Measurements from ENCODE around the gene ARMC3.

ARMC3 gene, protein sequence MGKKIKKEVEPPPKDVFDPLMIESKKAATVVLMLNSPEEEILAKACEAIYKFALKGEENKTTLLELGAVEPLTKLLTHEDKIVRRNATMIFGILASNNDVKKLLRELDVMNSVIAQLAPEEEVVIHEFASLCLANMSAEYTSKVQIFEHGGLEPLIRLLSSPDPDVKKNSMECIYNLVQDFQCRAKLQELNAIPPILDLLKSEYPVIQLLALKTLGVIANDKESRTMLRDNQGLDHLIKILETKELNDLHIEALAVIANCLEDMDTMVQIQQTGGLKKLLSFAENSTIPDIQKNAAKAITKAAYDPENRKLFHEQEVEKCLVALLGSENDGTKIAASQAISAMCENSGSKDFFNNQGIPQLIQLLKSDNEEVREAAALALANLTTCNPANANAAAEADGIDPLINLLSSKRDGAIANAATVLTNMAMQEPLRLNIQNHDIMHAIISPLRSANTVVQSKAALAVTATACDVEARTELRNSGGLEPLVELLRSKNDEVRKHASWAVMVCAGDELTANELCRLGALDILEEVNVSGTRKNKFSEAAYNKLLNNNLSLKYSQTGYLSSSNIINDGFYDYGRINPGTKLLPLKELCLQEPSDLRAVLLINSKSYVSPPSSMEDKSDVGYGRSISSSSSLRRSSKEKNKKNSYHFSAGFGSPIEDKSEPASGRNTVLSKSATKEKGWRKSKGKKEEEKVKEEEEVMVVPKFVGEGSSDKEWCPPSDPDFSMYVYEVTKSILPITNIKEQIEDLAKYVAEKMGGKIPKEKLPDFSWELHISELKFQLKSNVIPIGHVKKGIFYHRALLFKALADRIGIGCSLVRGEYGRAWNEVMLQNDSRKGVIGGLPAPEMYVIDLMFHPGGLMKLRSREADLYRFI

DNA sequence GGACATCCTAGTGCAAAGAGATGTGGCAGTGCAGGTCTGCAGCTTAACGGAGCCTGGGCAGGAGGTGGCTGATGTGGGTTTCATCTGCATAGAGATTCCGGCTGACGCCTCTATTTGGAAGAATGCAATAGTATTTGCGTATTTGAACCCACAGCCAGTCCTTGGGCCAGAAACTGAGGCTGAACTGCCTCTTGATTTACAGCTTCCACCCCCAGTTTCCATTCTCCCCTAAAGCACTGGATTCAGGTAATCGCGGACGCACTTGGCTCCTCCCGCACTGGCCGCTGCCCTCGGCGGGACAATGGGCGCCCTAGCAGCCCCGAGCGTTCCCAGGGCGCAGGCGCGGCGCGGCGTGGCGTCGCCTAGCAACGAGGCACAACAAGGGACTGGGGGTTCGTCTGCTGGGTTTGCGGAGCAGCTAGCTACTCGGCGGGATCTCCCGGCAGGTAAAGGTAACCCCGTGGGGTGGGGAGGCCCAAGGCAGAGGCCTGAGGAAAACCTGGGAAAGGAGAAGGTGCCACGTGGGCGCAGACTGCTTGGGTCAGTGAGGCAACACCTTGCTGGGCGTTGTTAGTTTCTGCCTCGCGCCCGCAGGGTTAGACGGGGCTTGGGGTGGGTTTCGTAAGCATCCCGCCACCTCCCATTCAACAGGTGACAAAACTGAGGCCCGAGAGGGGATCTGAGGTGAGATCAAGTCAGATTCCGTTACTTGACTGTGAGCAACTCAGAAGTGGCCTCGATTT lies at the start of gene ARMC3:
ARMC3 (plus strand) TSS at position 393 of the 743 bp plus-strand sequence. CDS start 3,944 bp downstream, outside the sequence.
- DNase-seq (ENCODE audit: low read depth): peak; percentile 12
- no peak for TF ChIP-seq CTCF (conservative IDR thresholded peaks at IDR 0.05; ENCODE audit: low read length)
- peak within 1 kb of the TSS; percentile 46 for H3K4me3 ChIP-seq (ENCODE audit: low read length)

DNA sequence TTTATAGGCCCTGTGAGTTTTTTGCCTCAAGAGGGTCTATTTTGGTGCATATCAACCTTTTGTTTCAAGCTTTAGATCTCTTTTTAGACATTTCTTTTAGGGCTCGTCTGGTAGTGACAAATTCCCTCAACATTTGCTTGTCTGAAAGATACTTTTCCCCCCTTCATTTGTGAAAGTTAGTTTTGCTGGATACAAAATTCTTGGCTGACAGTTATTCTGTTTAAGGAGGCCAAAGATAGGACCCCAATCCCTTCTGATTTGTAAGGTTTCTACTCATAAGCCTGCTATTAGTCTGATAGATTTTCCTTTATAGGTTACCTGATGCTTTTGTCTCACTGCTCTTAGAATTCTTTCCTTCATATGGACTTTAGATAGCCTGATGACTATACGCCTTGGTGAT lies 36.1 kb upstream of the ARMC3 start:
- no peak for TF ChIP-seq CTCF (conservative IDR thresholded peaks at IDR 0.05; ENCODE audit: low read length)

DNA sequence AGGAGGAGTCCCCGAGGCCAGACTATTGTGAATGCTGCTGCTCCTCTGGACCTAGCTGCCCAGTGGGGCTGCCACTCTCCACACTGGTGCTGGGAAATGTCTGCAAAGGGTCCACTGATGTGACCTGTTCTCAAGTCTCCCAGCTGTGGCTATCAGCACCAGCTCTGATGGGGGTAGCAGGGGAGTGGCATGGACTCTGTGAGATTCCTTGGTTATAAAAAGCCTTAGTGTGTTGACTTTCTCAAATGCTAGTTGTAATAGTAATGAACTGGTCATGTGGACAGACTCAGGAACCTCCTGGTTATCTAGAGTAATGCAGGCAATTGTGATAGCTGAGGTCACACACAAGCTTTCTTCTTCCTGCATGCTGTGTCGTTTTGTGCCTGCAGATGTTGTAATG lies 34.1 kb upstream of the ARMC3 start:
- DNase-seq (ENCODE audit: low read depth): no peak
- H3K4me3 ChIP-seq (ENCODE audit: low read length): no peak overlapping the region
- no peak for TF ChIP-seq CTCF (conservative IDR thresholded peaks at IDR 0.05; ENCODE audit: low read length)

More for the DNA sequence above, 36.1 kb upstream of the ARMC3 start:
- H3K4me3 ChIP-seq (ENCODE audit: low read length): no peak overlapping the region
- no peak for DNase-seq (ENCODE audit: low read depth)

DNA sequence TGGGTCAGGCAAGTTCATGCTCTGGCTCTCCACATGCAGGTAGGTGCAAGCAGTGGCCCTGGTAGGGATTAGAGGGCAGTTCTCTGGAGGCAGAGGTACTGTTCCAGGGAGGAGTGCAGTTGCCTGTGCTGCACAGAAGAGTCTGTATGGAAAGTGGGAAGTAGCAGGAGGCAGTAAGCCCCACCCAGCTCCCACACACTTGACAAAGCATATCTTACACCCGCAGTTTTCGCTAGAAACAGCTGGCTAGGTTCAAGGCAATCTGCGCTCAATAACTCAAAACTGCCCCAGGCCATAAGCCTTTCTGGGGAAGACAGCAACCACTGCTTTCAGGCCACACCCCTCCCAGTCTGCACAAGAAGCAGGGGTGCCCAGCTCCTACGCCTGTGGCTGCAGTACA lies 33.1 kb upstream of the ARMC3 start:
- no peak for DNase-seq (ENCODE audit: low read depth)
- no peak overlapping the region for H3K4me3 ChIP-seq (ENCODE audit: low read length)
- no peak for TF ChIP-seq CTCF (conservative IDR thresholded peaks at IDR 0.05; ENCODE audit: low read length)

DNA sequence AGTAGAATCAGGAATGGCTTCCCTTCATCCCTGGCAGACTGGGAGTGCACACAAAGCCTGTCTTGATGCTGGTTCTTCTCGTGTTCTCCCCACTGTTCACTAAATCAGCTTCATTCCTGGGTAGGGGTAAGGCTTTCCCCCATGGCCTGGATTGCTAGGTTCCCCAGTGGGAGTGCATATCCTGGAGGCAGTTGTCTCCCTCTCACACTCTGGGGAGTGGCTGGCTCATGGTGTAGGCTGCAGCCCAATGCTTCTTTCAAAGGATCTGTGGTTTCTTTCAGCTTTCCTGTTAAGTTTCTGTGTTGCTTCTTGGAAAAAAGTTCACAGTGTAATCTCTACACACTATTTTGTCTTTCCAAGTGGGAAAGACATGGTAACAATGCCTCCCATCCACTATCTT lies 32.6 kb upstream of the ARMC3 start:
- TF ChIP-seq CTCF (conservative IDR thresholded peaks at IDR 0.05; ENCODE audit: low read length): no peak
- no peak overlapping the region for H3K4me3 ChIP-seq (ENCODE audit: low read length)
- no peak for DNase-seq (ENCODE audit: low read depth)

DNA sequence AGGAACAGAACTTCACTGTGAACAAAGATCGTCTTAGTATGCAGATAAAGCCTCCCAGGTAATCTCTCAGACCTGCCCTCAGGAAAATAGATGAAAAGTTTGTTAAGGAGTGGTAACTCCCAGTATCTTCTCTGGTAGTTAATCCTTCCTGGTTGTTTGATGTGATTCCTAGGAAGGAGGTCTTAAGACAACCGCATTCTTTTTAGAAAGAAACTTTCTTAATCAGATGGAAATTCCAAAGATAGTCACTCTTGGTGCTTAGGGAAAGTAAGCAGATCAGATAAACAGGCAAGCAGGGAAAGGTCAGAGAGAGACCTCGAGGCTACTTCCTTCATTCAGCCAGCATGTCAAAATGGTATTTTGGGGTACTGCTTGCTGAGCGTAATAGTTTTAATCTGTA lies 30.5 kb upstream of the ARMC3 start:
- H3K4me3 ChIP-seq (ENCODE audit: low read length): no peak overlapping the region
- no peak for TF ChIP-seq CTCF (conservative IDR thresholded peaks at IDR 0.05; ENCODE audit: low read length)
- no peak for DNase-seq (ENCODE audit: low read depth)

Data from AG10803 (cell line).